ENCODE data around the gene PSMD9.

GRCh38 chr12:121926874-121927706 is 38.5 kb downstream of the PSMD9 start:
- TF ChIP-seq CTCF (IDR thresholded peaks at IDR 0.05) (no peak), POLR2AphosphoS5 (IDR thresholded peaks at IDR 0.05; ENCODE audit: insufficient read depth in 1 of 2, low read depth in 1 of 2) (no peak), POLR2A (IDR thresholded peaks at IDR 0.05) (no peak)

Data from vagina (tissue), 2 donors.